ENCODE results near the gene ABHD6. TPM values are rescaled to one million over a fixed set of nuclear protein-coding genes. Genes with fewer than 3 reads are reported as not detected.
"Not testable (repeated sequence)": the region's sequence is repeated elsewhere in the genome, so short reads cannot be mapped to it uniquely, and the experiment has no call there.

ABHD6 gene
- total RNA-seq, 1 experiment from 2014 or later, result 7.0 TPM

GRCh38 chr3:58337190-58337589, 99.6 kb downstream of the ABHD6 start:
- Histone ChIP-seq H3K27me3 (ENCODE audit: control insufficient read depth, insufficient read depth, low read length) (peaks cover 8% of the 10 kb centered on the region; the same call in 1 of the 2 replicates), H3K4me3 (ENCODE audit: insufficient read depth, low read depth, low read length) (no peak overlapping the region), H3K36me3 (replicated peaks; ENCODE audit: control insufficient read depth, insufficient read depth, low read length) (no peaks in the 10 kb centered on the region)
- DNase-seq, result no peak

- not testable (repeated sequence) for H3K36me3 ChIP-seq (replicated peaks; ENCODE audit: control insufficient read depth, insufficient read depth, low read length); H3K27me3 ChIP-seq (ENCODE audit: control insufficient read depth, insufficient read depth, low read length); H3K4me3 ChIP-seq (ENCODE audit: insufficient read depth, low read depth, low read length); DNase-seq
These were observed 101.6 kb downstream of the ABHD6 start for GRCh38 chr3:58339146-58339545.

- Histone ChIP-seq H3K27me3 (ENCODE audit: control insufficient read depth, insufficient read depth, low read length) (no peaks in the 10 kb centered on the region), H3K4me3 (ENCODE audit: insufficient read depth, low read depth, low read length) (no peak overlapping the region), H3K36me3 (replicated peaks; ENCODE audit: control insufficient read depth, insufficient read depth, low read length) (no peaks in the 10 kb centered on the region)
- DNase-seq, result no peak
These were observed 103.1 kb downstream of the ABHD6 start for GRCh38 chr3:58340594-58341244.

GRCh38 chr3:58341376-58341775, 103.8 kb downstream of the ABHD6 start:
- no peak overlapping the region for H3K4me3 ChIP-seq (ENCODE audit: insufficient read depth, low read depth, low read length)
- H3K27me3 ChIP-seq (ENCODE audit: control insufficient read depth, insufficient read depth, low read length), result no peaks in the 10 kb centered on the region
- H3K36me3 ChIP-seq (replicated peaks; ENCODE audit: control insufficient read depth, insufficient read depth, low read length), result no peaks in the 10 kb centered on the region
- no peak for DNase-seq

GRCh38 chr3:58342676-58343075, 105.1 kb downstream of the ABHD6 start:
- Histone ChIP-seq H3K27me3 (ENCODE audit: control insufficient read depth, insufficient read depth, low read length) (no peaks in the 10 kb centered on the region), H3K4me3 (ENCODE audit: insufficient read depth, low read depth, low read length) (no peak overlapping the region), H3K36me3 (replicated peaks; ENCODE audit: control insufficient read depth, insufficient read depth, low read length) (no peaks in the 10 kb centered on the region)
- DNase-seq, result no peak

Other genes starting within 250 kb of the ABHD6 start
- gene FLNB, start 229.4 kb upstream of the ABHD6 start, total RNA-seq (2014; rRNA removed; shearing (Covaris generic)), result 75.4 and 116 TPM in 2 replicates
- not detected in 2 replicates for gene DNASE1L3, start 26.8 kb upstream of the ABHD6 start, total RNA-seq (2014; rRNA removed; shearing (Covaris generic))
- 13.0 and 22.0 TPM in 2 replicates for gene RPP14, start 68.5 kb downstream of the ABHD6 start, total RNA-seq (2014; rRNA removed; shearing (Covaris generic))
- 12.3 and 18.2 TPM in 2 replicates for gene HTD2, start 68.7 kb downstream of the ABHD6 start, total RNA-seq (2014; rRNA removed; shearing (Covaris generic))
- gene PXK, start 95.1 kb downstream of the ABHD6 start, total RNA-seq (2014; rRNA removed; shearing (Covaris generic)), result 12.9 and 14.0 TPM in 2 replicates
- 206 and 219 TPM in 2 replicates for gene PDHB, start 196.0 kb downstream of the ABHD6 start, total RNA-seq (2014; rRNA removed; shearing (Covaris generic))